ENCODE results near the gene WDR33. TPM values are rescaled to one million over a fixed set of nuclear protein-coding genes. Genes with fewer than 3 reads are reported as not detected.

Gene WDR33
- total and polyA plus RNA-seq, 2 of the 4 experiments (the other 2 are of a cell fraction): 19.6 to 41.2 TPM

DNA sequence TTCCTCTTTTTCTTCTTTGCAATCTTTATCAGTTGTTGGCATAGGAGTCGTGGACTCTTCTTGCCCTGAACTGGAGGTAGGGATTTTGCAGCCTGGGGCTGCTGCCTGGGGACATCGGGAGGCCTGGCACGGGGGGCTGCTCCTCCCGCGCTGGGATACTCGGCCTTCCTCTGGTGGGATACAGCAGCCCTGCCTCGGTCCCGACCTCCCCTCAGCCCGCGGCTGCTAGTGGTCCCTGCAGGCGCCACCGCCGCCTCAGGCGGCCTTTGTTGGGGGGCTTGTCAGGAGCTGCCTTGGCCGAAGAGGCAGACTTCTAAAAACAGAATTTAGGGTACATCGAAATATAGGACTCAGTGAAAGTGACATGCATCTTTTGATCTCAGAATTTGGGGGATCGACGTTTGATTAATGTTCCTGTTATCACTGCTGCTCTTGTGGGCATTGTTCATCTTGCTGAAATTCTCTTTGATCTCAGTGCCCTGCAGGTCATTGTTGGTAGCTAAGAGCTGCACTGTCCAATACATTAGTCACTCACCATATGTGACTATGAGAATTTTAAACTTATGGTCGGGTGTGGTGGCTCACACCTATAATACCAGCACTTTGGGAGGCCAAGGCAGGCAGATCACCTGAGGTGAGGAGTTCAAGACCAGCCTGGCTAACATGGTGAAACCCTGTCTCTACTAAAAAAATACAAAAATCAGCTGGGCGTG lies 30.7 kb upstream of the WDR33 start:
- Histone ChIP-seq H3K9me1 (ENCODE audit: insufficient read depth, low read length) (no peaks in the 10 kb centered on the region), H2BK20ac (ENCODE audit: low read depth, low read length) (no peak overlapping the region), H2AFZ (replicated peaks; ENCODE audit: low read length, poor library complexity) (no peak overlapping the region), H3K27me3 (ENCODE audit: control insufficient read depth, insufficient read depth, low read length) (no peaks in the 10 kb centered on the region), H3K4ac (ENCODE audit: low read depth, low read length) (no peak overlapping the region), H3K9me3 (ENCODE audit: control insufficient read depth, insufficient read depth, low read length) (no peaks in the 10 kb centered on the region), H3K36me3 (ENCODE audit: control insufficient read depth, insufficient read depth, low read length) (peaks cover 2% of the 10 kb centered on the region), H4K91ac (ENCODE audit: insufficient read depth, low read depth, low read length) (no peak overlapping the region), H3K14ac (replicated peaks; ENCODE audit: low read depth, low read length) (no peak overlapping the region), H3K4me1 (ENCODE audit: control insufficient read depth, insufficient read depth, low read length) (no peaks in the 10 kb centered on the region), H3K18ac (ENCODE audit: low read depth, low read length) (no peak overlapping the region), H2BK5ac (ENCODE audit: low read depth, low read length, poor library complexity, severe bottlenecking) (no peak overlapping the region), H4K8ac (ENCODE audit: low read depth in 2 of 2, low read length in 2 of 2) (no peak overlapping the region), H3K23ac (ENCODE audit: low read depth, low read length) (no peak overlapping the region), H4K5ac (ENCODE audit: low read depth, low read length) (no peak overlapping the region), H3K4me2 (ENCODE audit: low read depth, low read length) (no peak overlapping the region), H3K56ac (ENCODE audit: extremely low read depth, insufficient read depth, low read length) (no peak overlapping the region), H3K79me1 (ENCODE audit: low read depth in 1 of 2, low read length in 2 of 2) (peaks cover 0 to 4% of the 10 kb centered on the region in 2 experiments), H2BK120ac (ENCODE audit: low read depth, low read length) (no peak overlapping the region), H2AK5ac (ENCODE audit: low read depth, low read length) (no peak overlapping the region), H2BK15ac (ENCODE audit: low read depth, low read length) (no peak overlapping the region), H4K20me1 (ENCODE audit: insufficient read depth, low read length) (no peaks in the 10 kb centered on the region), H3K9ac (ENCODE audit: low read depth, low read length) (no peak overlapping the region), H3K4me3 (ENCODE audit: insufficient read depth, low read depth, low read length) (no peak overlapping the region), H2AK9ac (replicated peaks; ENCODE audit: low read depth, low read length, poor library complexity) (no peak overlapping the region), H3K27ac (ENCODE audit: insufficient read depth, low read length) (no peak overlapping the region)
- TF ChIP-seq, protein P1, sequence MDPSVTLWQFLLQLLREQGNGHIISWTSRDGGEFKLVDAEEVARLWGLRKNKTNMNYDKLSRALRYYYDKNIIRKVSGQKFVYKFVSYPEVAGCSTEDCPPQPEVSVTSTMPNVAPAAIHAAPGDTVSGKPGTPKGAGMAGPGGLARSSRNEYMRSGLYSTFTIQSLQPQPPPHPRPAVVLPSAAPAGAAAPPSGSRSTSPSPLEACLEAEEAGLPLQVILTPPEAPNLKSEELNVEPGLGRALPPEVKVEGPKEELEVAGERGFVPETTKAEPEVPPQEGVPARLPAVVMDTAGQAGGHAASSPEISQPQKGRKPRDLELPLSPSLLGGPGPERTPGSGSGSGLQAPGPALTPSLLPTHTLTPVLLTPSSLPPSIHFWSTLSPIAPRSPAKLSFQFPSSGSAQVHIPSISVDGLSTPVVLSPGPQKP (IDR thresholded peaks at IDR 0.05; ENCODE audit: borderline replicate concordance, low read depth, low read length): no peak
- TF ChIP-seq FOS (IDR thresholded peaks at IDR 0.05; ENCODE audit: low read depth, low read length) (no peak), MAZ (IDR thresholded peaks at IDR 0.05; ENCODE audit: borderline replicate concordance, low read depth, low read length) (no peak), POLR2A (IDR thresholded peaks at IDR 0.05; ENCODE audit: low read depth, low read length) (no peak)
- dilution Hi-C loops (cut with HindIII; ENCODE audit: low sequenced_read_pairs, unreplicated experiment): no loop called here
- DNase-seq (no peak), ATAC-seq (ENCODE audit: low read depth) (no peak)
- intact Hi-C loops (cut with micrococcal nuclease): no loop called here
- ChIA-PET CTCF (no interaction called here), POLR2A (ENCODE audit: unreplicated experiment) (no interaction called here)
- 86% methylated on average over 8 of the region's 20 CpGs; no CpG with 5 or more reads in 1 of the 2 experiments for WGBS, 2 experiments (ENCODE audit: extremely low coverage in 2 of 2, insufficient read length in 1 of 2)
- no TSS peak for BruUV-seq (replicated peaks)
- in situ Hi-C loops (cut with MboI; ENCODE audit: low sequenced_read_pairs): no loop called here
